Nephron (organoid): ENCODE results near the gene PDE4B.
A peak's percentile ranks its signal among the peaks of the same experiment; 100 is the strongest.

ENCODE experiments used
- H3K27ac Mint-ChIP-seq, 3 experiments: 2 replicates each; pipeline ENCODE4 v1.8.0; 2020; ENCODE audit warnings: mixed read lengths in 3 of 3, mild to moderate bottlenecking in 2 of 3, moderate library complexity in 1 of 3
- H3K27me3 Mint-ChIP-seq: 2 replicates; pipeline ENCODE4 v1.8.0; 2021; ENCODE audit warnings: low read depth, mild to moderate bottlenecking, moderate library complexity, mixed read lengths
- H3K36me3 Mint-ChIP-seq: 2 replicates; pipeline ENCODE4 v1.8.0; 2020; ENCODE audit warnings: low read depth, mixed read lengths
- H3K4me1 Mint-ChIP-seq: 2 replicates; pipeline ENCODE4 v1.8.0; 2020; ENCODE audit warnings: mixed read lengths
- H3K4me3 Mint-ChIP-seq, 3 experiments: 2 replicates each; pipeline ENCODE4 v1.8.0; 2020; ENCODE audit warnings: mild to moderate bottlenecking in 3 of 3, mixed read lengths in 3 of 3, moderate library complexity in 2 of 3
- H3K9me3 Mint-ChIP-seq: 2 replicates; pipeline ENCODE4 v1.8.0; 2020; ENCODE audit warnings: mixed read lengths
- TF ChIP-seq, protein P1 (sequence below), 3 experiments: fragments of 200-600 bp; sonication (generic); IDR thresholded peaks; one replicate each; pipeline ENCODE4 v1.5.0; 2021; ENCODE audit warnings: antibody characterized with exemption in 3 of 3; ENCODE audit not compliant: unreplicated experiment in 3 of 3

The PDE4B gene

DNA sequence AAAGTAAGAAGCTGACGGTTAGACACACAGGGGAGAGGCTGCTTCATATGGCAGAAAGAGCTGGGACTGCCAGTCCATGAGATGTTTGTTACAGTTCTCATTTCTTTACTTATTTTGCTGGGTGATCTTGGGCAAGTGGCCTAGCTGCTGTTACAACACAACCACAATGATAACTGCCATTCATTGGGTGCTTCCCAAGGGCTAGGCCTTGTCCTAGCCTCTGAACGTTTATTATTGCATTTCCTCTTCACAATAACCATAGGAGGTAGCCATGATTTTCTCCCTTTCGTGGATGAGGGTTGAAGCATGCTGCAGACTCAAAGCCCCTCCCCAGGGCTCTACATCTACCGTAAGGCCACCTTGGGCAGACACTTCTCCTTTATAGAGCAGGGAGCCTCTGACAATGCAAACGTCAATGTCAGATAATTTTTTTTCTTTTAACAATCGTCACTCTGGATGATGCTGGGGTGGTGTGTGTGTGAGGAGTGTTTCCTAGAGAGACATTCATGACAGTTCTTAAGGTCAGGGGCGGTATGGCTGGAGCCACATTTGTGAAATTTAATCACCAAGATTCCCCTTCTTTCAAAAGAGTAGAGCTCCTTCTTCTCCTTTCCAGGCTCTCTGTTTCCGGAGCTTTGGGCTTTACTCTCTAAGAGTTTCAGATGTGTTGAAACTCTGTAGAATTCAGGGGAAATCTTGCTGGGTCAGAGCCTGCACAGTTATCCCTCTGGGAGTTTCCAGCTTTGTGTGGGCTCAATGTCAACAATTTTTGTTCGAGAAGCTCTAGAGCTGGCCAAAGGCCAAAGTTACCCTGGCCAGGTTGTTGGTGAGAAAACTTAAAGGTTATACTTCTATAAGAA, 602.7 kb downstream of the PDE4B start:
- Mint-ChIP-seq H3K27me3 (peaks cover 3% of the 10 kb centered on the region), H3K36me3 (no peaks in the 10 kb centered on the region), H3K4me1 (peaks cover 8% of the 10 kb centered on the region), H3K27ac (peak overlapping the region in 1 of 3 experiments; percentile 0), H3K9me3 (no peaks in the 10 kb centered on the region), H3K4me3 (no peak overlapping the region)
- TF ChIP-seq, protein P1, sequence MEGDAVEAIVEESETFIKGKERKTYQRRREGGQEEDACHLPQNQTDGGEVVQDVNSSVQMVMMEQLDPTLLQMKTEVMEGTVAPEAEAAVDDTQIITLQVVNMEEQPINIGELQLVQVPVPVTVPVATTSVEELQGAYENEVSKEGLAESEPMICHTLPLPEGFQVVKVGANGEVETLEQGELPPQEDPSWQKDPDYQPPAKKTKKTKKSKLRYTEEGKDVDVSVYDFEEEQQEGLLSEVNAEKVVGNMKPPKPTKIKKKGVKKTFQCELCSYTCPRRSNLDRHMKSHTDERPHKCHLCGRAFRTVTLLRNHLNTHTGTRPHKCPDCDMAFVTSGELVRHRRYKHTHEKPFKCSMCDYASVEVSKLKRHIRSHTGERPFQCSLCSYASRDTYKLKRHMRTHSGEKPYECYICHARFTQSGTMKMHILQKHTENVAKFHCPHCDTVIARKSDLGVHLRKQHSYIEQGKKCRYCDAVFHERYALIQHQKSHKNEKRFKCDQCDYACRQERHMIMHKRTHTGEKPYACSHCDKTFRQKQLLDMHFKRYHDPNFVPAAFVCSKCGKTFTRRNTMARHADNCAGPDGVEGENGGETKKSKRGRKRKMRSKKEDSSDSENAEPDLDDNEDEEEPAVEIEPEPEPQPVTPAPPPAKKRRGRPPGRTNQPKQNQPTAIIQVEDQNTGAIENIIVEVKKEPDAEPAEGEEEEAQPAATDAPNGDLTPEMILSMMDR (IDR thresholded peaks at IDR 0.05; ENCODE audit: unreplicated experiment in 3 of 3): no peak

DNA sequence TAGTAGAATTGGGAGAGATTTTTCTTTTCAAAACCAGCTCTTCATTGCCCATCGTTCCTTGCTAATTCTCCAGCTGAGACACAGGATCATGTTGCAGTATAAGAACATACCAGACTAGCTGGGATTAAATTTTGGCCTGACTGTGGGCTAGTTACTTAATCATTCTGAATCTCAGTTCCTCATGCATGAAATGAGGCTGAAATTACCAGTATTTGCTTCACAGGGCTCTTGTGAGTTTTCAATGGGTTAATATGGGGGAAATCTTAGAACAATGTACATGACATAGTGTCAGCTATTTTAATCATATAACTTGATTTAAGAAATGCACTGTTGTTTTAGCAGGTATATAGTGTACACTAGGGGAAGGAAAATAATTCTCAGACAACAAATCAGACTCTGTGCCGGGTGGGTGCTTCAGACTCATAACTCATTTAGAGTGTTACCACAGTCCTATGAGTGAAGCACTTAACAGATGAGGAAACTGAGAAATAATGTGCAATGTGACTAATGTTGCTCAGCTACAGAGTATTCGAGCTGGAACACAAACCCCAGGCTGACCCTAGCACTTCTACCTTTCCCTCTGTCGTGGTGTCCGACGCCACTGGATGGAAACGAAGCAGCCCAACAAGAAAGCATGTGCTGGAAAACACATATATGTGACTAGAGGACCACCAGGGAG, 603.7 kb downstream of the PDE4B start:
- peaks cover 3% of the 10 kb centered on the region for H3K27me3 Mint-ChIP-seq

DNA sequence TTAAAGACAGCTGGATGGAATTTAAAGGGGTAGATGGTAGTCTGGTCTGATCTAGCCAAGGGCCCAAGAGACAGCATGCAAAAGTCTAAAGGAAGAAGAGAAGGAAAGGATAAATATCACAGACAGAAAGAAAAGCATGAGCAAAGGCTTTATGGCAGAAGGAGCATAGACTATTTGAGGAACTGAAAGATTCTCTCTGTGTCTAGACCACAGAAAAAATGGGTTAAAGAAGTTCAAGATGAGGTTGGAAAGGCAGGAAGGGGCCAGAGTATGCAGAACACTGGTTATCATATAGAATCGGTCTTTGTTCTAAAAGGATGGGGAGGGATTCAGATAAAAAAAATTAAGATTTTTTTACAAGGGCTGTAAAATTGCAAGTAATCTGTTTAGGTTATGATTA, 604.5 kb downstream of the PDE4B start:
- Mint-ChIP-seq H3K27me3 (peaks cover 3% of the 10 kb centered on the region), H3K27ac (no peak overlapping the region), H3K4me3 (no peak overlapping the region), H3K36me3 (no peaks in the 10 kb centered on the region), H3K4me1 (peaks cover 18% of the 10 kb centered on the region), H3K9me3 (no peaks in the 10 kb centered on the region)
- TF ChIP-seq, protein P1 (IDR thresholded peaks at IDR 0.05; ENCODE audit: unreplicated experiment in 3 of 3): no peak

More for the DNA sequence above, 603.7 kb downstream of the PDE4B start:
- Mint-ChIP-seq H3K27ac (peak overlapping the region in 1 of 3 experiments; percentile 0), H3K9me3 (no peaks in the 10 kb centered on the region), H3K4me1 (peaks cover 9% of the 10 kb centered on the region), H3K4me3 (no peak overlapping the region), H3K36me3 (no peaks in the 10 kb centered on the region)
- TF ChIP-seq, protein P1 (IDR thresholded peaks at IDR 0.05; ENCODE audit: unreplicated experiment in 3 of 3): no peak

DNA sequence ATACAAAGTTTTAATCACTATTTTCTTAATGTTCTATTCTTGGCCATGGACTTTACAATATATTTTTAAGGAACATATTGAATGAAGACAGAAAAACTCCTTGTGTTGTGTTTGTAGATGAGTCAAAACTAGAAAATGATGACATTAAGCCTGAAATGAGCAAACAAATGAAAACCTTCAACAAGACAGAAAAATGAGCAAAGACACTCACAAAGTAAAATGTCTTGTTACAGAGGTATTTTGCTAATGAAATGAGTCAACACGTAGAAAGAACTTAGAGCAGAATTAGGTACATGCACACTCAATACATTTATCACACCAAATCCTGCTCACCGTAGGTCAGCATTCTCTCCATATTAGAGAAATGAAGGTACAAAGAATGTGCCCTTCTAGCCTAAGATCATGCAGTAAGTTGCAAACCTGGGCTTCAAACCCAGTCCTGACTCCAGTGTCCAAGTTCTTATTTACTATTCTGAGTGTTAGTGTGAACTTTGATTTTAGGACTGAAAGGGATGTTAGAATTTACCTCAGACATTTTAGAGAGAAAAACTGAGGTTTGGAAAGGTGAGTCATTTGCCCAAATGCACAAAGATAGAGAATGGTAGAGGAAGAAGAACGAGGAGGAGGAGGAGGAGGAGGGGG, 607.3 kb downstream of the PDE4B start:
- peaks cover 30% of the 10 kb centered on the region for H3K4me1 Mint-ChIP-seq

DNA sequence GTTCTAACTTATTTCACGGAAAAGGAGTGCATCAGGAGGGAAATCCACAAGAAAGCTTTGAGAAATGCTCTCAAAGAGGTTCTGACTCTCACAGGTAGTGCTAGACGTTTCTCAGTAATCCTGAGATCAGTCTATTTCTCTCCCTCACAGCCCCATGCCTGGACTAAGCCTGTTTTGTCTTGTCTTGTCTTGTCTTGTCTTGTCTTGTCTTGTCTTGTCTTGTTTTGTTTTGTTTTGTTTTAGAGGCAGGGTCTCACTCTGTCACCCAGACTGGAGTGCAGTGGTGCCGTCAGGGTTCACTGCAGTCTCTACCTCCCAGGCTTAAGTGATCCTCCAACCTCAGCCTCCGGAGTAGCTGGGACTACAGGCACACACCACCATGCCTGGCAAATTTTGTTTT, 608.0 kb downstream of the PDE4B start:
- Mint-ChIP-seq H3K36me3 (no peaks in the 10 kb centered on the region), H3K9me3 (no peaks in the 10 kb centered on the region), H3K27ac (no peak overlapping the region), H3K4me1 (peaks cover 33% of the 10 kb centered on the region), H3K27me3 (peaks cover 3% of the 10 kb centered on the region), H3K4me3 (no peak overlapping the region)
- TF ChIP-seq, protein P1 (IDR thresholded peaks at IDR 0.05; ENCODE audit: unreplicated experiment in 3 of 3): no peak

More for the DNA sequence above, 607.3 kb downstream of the PDE4B start:
- TF ChIP-seq, protein P1 (IDR thresholded peaks at IDR 0.05; ENCODE audit: unreplicated experiment in 3 of 3): no peak
- Mint-ChIP-seq H3K4me3 (no peak overlapping the region), H3K27ac (no peak overlapping the region), H3K27me3 (peaks cover 3% of the 10 kb centered on the region), H3K9me3 (no peaks in the 10 kb centered on the region), H3K36me3 (no peaks in the 10 kb centered on the region)
